Left ventricle myocardium superior (tissue), 1 donor: ENCODE measurements around the gene MEF2C. TPM values are rescaled to one million over a fixed set of nuclear protein-coding genes. Genes with fewer than 3 reads are reported as not detected.
"Not testable (repeated sequence)": the region's sequence is repeated elsewhere in the genome, so short reads cannot be mapped to it uniquely, and the experiment has no call there.

Experiments
- ATAC-seq: fragments of 200-7000 bp; cut with Tn5 transposase; one replicate; pipeline ENCODE4 v1.9.1; 2020; ENCODE audit warnings: mild to moderate bottlenecking, moderate library complexity
- DNase-seq: peaks from one replicate; pipeline ENCODE4 v3.0.0-alpha.2; 2020
- intact Hi-C: fragments of 100-400 bp; cut with micrococcal nuclease; formaldehyde crosslinking; loops from one replicate; pipeline ENCODE4 v1.11.0; 2022
- total RNA-seq: library from RNA; stranded (reverse); fragmentation: NEBNext Ultra II Directional; extraction: Animal tissue kit (Norgen Biotek cat#: 25700); gene quantifications from one replicate; pipeline ENCODE4 v1.2.1, GENCODE V29; 2021
- donor health status: DM: no; HTN: yes; CAD: no; lungs with severe emphysema.

MEF2C gene
- total RNA-seq, 1 donor from 2014 or later: 51.4 TPM

GRCh38 chr5:88816195-88816594, 66.8 kb downstream of the MEF2C start:
- DNase-seq (no peak), ATAC-seq (no peak)
- intact Hi-C loops: no loop called here

GRCh38 chr5:88815050-88815789, 67.8 kb downstream of the MEF2C start:
- no peak for DNase-seq
- ATAC-seq: no peak
- intact Hi-C loops: no loop called here

GRCh38 chr5:88813805-88814575, 69.0 kb downstream of the MEF2C start:
- ATAC-seq: peak; percentile 30
- intact Hi-C loops: no loop called here
- DNase-seq: no peak

- DNase-seq: no peak
- intact Hi-C loops: no loop called here
- ATAC-seq: peak; percentile 41
These were observed 69.7 kb downstream of the MEF2C start for GRCh38 chr5:88813244-88813643.

DNA sequence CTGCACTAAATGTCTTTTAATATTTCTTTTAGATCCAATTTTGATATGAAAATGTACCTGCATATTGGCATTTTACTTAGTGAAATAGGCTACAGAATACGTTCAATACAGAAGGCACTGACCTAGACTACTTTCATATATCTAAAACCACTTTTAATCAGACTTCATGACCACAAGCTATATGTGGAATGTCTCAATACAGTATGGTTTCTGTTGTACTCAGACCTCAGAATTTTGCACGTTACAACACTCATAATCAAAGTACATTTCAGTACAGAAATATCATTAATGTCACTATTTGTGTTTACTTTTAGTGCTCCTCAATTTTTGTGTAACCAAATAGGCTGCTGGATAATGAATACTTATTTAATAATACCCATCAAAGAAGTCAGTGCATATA, 74.8 kb downstream of the MEF2C start:
- no peak for DNase-seq
- intact Hi-C loops: no loop called here
- ATAC-seq: no peak

- intact Hi-C loops: no loop called here
- no peak for DNase-seq
- ATAC-seq: no peak
These were observed 75.7 kb downstream of the MEF2C start for GRCh38 chr5:88807327-88807726.

- ATAC-seq: no peak
These were observed 76.6 kb downstream of the MEF2C start for GRCh38 chr5:88806338-88806737.

GRCh38 chr5:88805151-88805784, 77.7 kb downstream of the MEF2C start:
- intact Hi-C loops: no loop called here
- ATAC-seq (no peak), DNase-seq (no peak)

More at GRCh38 chr5:88806338-88806737, 76.6 kb downstream of the MEF2C start:
- no peak for DNase-seq
- intact Hi-C loops: no loop called here

- intact Hi-C loops: no loop called here
- DNase-seq: no peak
- ATAC-seq: peak; percentile 14
These were observed 78.5 kb downstream of the MEF2C start for GRCh38 chr5:88804444-88804843.

DNA sequence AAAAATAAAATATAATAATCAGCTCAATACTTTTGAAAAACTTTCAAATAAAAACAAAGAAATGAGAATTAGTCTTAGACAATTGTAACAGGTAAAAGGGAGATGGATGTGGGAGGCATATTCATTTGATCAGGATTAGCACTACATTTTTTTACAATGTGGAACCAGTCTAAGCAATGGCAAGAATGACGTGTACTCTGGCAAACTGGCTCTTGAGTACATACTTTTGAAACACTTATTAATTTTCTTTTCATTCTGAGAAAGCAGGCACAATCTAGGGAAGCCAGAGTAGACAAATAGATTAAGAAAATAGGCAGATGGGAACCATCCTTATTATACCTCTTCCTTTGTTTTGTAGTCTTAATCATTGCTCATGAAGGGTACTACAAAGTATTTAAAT, 79.7 kb downstream of the MEF2C start:
- DNase-seq (no peak), ATAC-seq (no peak)
- intact Hi-C loops: no loop called here

- ATAC-seq (no peak), DNase-seq (no peak)
- intact Hi-C loops: no loop called here
These were observed 82.9 kb downstream of the MEF2C start for GRCh38 chr5:88799938-88800535.

- intact Hi-C loops, ATAC-seq, DNase-seq: not testable (repeated sequence)
These were observed 84.1 kb downstream of the MEF2C start for GRCh38 chr5:88798933-88799332.

- ATAC-seq, intact Hi-C loops, DNase-seq: not testable (repeated sequence)
These were observed 89.2 kb downstream of the MEF2C start for GRCh38 chr5:88793797-88794196.

DNA sequence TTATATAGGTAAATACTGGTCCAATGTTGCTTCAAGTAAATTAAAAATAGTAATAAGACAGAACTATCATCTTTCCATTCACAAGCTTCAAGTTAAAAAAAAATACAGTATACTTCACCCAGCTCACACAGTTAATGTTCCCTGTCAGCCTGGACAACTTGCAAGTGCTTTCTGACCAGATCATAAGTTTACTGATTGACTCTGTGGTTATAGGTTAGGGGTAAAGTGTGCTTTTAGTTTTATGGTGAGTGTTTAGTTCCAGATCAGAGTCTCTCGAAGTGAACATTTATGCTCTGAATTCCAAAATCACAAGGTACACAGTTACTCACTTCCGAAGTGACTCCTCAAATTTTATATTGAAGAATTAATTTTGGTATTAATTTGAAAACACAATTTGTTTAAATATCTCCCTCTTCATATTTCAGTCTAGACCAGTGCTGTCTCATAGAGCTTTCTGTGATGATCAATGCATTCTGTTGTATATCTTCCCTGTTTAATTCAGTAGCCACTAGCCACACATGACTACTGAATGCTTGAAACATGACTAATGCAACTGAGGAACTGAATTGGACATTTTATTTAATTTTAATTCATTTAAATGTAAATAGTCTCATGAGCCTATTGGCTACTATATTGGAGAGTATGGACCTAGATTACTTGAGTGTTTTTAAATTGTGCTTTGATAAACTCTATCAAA, 90.7 kb downstream of the MEF2C start:
- no peak for DNase-seq
- intact Hi-C loops: no loop called here
- no peak for ATAC-seq

DNA sequence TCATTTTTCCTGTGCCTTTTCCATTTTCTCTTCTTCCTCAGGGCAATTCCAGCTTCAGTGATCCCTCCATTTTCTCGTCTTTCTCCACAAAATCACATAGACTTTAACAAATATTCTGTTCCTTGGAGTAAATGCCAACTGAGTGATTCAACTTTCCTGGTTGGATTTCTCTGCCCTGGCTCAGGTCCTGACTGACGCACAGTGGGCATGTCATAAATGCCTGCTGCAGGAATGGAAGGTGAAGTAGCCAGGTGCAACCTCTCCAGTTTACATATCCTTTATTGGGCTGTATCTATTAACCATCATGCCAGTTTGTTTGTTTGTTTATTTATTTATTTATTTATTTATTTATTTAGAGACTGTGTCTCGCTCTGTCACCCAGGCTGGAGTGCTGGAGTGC, 95.1 kb downstream of the MEF2C start:
- intact Hi-C loops: loop anchor here (10.0 kb wide), 1 partner anchor 53 kb away; no protein-coding TSS in a partner anchor
- DNase-seq (no peak), ATAC-seq (no peak)

- intact Hi-C loops: loop anchor here (10.0 kb wide), 1 partner anchor 52 kb away; no protein-coding TSS in a partner anchor
- DNase-seq (no peak), ATAC-seq (no peak)
These were observed 96.2 kb downstream of the MEF2C start for GRCh38 chr5:88786789-88787188.

GRCh38 chr5:88785746-88786565, 97.0 kb downstream of the MEF2C start:
- intact Hi-C loops: loop anchor here (10.0 kb wide), 1 partner anchor 51 kb away; no protein-coding TSS in a partner anchor
- no peak for DNase-seq
- ATAC-seq: peak; percentile 94

- DNase-seq: no peak
- ATAC-seq: no peak
- intact Hi-C loops: loop anchor here (10.0 kb wide), 1 partner anchor 48 kb away; no protein-coding TSS in a partner anchor
These were observed 100.4 kb downstream of the MEF2C start for GRCh38 chr5:88782571-88782970.
